ENCODE data around the gene GDA.

Gene GDA

DNA sequence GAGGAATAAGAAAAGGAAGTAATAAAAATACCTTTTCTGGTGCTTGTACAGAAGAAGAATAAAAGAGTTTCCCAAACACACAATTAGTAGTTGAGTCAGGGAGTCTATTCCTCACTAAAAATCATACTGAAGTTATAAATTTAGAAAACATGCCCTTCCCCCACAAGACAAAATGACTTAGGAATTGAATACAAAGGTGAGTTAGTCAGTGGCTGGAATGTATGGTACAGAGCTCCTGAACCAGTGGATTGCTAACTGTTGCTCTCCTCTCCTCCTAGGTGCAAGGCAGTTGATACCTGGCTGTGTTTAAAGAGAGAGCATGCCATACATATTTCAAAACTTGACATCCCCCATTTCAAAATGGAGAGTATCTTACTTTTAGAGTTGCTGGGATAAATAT is 1.9 kb downstream of the GDA start:
- no peak for DNase-seq

DNA sequence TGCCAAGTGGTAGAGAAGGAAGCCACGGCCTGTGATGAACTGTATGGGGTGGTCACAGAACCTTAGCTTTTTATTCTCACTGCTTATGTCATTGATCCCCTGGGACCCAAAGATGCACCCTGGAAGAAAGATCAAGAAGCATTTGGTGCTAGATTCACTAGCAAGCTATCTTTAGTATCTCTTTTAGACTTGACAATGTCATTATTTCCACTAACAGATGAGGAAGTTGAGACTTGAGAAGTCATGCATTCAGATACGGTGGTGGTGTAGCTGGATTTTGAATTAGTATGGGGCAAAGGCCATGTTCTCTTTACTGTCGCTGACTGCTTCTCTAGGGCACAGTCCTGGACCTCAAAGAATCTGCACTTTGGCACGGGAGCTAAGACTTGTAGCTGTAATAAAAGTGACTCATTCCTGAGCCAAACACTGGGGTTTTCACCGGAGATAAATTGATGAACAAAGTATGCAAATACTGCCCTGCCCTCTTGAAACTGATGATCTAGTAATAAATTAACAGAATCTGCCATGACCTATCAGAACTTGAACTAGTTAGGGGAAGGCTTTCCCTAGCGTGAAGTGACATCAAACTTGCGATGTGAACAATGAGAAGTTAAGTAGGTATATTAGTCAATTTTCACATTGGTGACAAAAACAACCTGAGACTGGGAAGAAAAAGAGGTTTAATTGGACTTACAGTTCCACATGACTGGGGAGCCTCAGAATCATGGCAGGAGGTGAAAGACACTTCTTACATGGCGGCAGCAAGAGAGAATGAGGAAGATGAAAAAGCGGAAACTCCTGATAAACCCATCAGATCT is 5.4 kb downstream of the GDA start:
- no peak for DNase-seq

DNA sequence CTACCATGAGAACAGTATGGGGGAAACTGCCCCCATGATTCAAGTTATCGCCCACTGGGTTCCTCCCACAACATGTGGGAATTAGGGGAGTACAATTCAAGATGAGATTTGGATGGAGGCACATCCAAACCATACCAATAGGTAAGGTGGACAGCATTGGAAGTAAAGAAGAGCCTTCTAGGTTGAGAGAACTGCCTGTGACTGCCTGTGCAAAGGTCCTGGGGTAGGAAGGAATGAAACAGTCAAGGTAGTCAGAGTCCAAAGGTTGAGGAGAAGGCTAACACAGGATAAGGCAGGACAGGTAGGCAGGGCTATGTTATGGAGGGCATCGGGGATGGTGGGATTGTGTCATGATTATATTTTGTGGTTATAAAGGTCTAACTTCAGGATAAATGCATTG is 6.1 kb downstream of the GDA start:
- DNase-seq, result no peak

DNA sequence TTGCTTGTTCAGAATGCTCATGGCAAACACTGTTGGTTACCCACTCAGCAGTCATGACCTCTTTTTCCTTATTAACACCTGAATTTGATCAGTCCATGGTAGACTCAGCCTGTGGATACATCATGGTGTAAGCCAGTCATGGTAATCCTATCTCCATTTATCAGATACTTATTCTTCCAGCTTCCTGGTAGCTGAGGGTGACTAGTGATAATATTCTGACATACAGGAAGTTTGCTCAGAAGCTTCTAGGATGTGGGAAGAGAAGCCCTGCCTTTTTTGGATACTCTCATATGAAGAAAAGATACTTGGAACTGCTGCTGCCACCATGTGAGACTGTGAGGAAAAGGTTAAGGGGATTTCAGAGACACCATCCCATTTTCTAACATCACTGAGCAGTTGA is 7.3 kb downstream of the GDA start:
- DNase-seq, result no peak

DNA sequence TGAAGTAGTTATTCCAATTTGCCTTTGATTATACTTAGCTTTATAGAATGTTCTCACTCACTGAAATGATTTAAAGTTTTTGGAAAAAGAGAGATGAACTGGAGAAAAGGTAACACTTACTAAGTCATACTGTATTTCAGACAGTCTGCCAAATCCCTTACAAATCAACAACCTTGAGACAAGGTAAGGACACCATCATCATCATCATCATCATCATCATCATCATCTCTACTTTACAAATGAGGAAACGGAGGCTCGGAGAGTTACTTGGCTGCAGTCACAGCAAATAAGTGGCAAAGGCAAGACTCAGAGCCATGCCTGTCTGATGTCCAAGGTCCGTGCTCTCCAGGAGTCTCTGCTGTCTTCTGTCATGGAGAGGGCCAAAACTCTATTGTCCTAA is 9.4 kb downstream of the GDA start:
- no peak for DNase-seq

DNA sequence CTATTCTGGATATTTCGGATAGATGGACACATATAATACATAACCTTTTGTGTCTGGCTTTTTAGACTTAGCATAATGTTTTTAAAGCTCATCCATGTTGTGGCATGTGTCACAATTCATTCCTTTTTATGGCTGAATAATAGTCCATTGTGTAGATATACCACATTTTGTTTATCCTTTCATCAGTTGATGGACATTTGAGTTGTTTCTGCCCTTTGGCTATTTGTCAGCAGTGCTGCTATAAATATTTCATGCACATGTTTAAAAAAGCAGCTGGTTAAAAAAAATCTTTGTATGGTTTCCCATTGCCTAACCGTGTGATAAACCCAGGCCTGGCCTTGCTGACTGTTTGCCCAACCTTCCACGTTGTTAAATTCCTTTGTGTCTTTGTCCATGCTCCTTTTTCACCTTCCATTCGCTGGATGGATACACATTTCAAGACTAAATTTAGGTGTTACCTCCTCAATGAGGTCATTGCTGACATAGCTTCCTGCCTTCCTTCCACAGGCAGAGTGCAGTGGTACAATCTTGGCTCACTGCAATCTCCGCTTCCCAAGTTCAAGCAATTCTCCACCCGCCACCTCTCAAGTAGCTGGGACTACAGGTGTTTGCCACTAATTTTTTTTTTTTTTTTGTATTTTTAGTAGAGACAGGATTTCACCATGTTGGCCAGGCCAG is 11.3 kb downstream of the GDA start:
- DNase-seq, result no peak

DNA sequence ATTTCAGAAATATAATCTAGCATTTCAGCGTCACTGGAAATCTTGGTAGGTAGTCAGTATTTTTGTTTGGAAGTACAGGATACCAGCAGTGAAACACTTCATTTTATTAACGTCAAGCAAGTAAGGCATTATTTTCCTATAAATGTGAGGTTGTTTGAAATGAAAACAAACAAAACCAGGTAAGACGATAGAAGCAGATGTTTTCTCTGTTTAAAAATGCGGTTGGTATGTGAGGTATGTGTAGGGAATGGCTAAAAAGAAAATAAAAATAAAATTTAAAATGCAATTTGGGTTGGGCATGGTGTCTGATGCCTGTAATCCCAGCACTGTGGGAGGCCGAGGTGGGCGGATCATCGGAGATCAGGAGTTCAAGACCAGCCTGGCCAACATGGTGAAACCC is 16.1 kb downstream of the GDA start:
- no peak for DNase-seq

DNA sequence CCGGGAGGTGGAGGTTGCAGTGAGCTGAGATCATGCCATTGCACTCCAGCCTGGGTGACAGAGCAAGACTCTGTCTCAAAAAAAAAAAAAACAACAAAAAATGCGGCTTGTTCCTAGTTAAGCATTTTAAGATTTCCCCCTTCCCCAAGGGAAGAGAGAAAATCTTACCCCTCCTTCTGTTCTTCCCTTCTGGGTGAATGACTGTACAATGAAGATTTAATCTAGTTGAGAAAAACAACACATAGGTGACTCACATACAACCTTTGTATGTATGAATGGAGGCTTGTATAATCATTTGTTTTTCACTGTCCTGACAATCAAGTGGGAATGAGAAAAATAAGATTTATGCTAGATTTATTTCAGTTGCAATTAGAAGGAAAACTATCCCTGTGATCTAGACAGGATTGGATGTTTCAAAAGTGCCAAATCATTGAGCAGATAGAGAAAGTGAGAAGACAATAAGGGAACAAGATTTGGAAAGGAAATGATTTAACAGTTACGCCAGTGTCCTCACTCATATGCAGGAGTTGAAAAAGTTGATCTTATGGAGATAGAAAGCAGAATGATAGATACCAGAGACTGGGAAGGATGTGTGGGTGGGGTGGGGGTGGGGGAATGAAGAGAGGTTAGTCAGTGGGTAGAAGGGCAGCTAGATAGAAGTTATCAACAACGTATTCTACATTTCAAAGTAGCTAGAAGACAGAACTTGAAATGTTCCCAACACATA is 16.7 kb downstream of the GDA start:
- no peak for DNase-seq

DNA sequence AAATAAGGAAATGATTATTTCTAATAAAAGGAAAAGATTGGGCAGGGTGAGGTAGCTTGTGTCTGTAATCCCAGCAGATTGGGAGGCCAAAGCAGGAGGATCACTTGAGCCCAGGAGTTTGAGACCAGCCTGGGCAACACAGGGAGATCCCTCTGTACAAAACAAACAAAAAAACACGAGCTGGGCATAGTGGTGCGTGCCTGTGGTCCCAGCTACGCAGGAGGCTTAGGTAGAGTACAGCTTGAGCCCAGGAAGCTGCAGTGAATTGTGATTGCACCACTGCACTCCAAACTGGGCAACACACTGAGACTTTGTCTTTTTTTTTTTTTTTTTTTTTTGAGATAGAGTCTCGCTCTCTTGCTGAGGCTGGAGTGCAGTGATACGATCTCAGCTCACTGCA is 18.8 kb downstream of the GDA start:
- DNase-seq, result no peak

DNA sequence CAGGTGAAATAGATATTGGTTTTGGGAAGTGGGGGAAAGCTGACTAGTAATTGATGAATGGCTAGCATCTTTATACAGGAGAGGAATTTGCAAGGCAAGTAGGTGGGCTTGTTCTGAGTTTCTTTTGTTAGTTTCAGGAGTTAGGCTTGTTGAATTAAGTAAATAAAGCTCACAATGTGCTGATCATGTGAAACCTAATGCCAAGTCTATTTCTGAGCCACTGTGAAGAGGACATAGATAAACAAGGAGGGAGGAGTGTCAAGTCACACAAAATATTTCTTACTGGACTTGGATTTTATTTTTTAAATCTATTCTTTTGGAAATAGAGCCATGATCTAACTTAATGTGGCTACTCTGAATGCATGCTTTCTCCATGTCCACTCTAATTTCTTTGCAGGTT is 19.9 kb downstream of the GDA start:
- DNase-seq, result no peak

DNA sequence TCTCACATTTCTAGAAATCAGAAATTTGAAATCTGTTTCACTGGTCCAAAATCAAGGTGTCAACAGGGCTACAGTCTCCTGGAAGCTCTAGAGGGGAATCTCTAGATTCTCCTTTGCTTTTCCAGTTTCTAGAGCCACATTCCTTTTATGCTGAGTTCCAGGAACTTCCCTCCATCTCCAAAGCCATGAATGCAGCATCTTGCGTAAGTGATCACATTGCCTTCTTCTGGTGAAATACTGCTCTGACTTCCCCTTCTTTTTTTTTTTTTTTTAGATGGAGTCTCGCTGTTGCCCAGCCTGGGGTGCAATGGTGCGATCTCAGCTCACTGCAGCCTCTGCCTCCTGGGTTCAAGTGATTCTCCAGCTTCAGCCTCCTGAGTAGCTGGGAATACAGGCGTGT is 23.8 kb downstream of the GDA start:
- no peak for DNase-seq

DNA sequence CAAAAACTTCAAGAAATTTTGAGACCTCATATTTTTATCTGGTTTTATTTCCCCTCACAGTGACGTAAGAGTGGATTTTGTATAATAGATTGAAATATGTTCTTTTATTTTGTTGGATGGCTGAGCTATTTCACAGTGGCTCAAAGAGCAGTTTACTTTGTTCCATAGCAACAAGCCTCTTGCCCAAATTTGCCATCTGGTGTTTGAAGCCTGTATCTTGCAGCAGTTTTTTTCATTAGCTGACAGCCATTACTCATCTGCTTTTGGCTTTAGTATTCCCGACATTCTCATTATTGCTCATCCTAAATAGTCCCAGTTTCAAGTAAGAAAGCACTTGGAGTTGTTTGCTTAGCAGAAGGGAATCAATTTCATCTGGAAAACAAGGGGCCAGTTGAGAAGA is 36.3 kb downstream of the GDA start:
- no peak for DNase-seq

DNA sequence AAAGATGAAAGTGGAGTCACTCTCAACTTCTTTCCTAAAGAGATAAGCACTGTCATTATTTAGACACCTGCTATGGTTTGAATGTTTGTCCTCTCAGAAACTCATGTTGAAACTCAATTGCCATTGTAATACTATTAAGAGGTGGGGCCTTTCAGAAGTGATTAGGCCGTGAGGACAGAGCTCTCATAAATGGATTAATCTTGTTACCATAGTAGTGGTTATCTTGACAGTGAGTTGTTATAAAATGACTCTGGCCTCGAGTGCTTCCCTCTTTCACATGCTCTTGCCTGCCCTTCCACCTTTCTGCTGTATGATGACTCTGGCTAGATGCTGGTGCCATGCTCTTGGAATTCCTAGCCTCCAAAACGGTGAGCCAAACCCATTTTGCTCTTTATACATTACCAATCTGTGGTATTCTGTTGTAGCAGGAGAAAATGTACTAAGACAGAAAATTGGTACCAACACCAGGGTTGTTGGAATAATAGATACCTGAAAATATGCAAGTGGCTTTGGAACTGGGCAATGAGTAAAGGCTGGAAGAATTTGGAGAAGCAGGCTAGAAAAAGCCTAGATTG is 38.0 kb downstream of the GDA start:
- no peak for DNase-seq

DNA sequence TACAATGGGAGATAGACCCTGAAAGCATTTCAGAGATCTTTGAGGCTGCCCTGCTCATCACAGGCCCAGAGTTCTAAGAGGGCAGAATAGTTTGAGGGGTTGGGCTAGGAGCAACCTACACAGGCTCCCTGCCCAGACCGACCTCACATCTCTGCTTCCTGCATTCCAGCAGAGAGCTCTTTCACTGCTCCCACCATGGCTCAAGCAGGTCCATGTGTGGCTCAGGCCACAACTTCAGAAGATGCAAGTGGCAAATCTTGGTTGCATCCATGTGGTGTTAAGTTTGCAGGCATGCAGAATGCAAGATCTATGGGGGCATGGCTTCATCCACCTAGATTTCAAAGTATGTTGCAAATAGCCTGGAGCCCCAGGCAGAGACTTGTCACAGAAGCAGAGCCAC is 39.0 kb downstream of the GDA start:
- DNase-seq, result no peak

DNA sequence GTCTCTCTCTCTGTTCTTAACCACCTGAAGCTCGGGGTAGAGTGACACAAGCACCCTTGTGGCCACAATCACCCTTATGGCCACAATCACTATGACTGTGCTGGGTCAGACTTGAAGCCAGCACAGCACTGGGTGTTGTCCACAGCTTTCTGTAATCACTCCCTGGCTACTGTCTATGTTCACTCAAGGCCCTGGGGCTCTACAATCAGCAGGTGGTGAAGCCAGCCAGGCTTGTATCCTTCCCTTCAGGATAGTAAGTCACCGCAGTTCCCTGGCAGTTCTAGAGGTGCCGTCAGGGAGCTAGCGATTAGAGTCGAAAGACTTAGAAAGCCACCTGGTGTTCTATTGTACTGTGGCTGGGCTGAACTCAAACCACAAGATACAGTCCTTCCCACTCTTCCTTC is 44.2 kb downstream of the GDA start:
- no peak for DNase-seq

DNA sequence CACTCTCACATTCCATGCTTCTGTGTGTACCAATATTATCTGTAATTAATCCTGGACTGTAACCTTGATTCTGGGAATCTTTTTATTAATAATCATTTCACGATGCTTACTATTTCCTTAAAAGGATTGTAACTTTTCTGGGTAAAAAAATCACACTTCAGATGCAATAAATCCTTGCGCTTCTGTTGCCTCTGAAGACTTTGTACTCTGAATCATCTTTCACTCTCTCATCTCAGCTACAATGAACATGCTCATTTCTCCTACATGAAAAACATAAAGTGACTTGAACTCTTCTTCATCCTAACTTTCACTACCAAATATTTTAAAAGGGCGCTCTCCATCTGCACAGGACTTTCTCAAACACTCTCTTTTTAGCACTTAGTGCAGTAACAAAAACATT is 50.0 kb downstream of the GDA start:
- DNase-seq, result no peak

DNA sequence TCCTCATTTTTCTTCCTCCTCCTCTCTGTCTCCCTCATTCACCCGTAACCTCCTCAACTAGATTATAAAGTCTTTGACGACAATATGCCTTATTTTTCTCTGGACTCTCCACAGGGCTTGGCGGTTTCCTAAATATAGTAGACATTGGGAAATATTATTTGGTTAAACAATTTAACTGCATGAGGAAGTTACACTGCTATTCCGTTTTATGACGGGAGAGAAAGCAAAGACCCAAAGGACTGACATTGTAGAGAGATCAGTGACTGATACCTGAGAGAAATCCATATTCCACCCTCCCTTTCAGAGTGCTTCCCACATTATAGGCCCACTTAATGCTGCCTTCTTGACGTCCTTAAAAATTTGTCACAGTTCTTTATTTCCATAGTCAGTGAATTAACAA is 51.2 kb downstream of the GDA start:
- no peak for DNase-seq

DNA sequence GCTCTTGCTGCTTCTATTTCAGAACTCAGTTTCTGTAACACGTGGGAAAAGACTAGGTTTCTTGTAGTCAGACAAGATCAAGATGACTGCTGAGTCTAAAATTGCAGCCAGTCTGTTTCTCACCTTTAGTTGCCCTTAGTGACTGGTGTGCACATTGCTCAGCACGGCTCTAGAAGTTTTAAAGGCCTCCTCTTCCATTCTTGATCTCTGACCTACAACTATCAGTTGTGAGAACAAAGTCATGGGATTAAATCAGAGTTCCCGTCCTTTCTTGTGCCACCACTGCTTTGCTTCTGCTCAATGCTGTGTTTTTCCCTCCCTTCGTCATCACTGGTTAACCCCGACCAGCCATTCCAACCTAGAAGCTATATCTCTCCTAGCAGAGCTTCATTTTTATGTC is 52.8 kb downstream of the GDA start:
- DNase-seq, result no peak

DNA sequence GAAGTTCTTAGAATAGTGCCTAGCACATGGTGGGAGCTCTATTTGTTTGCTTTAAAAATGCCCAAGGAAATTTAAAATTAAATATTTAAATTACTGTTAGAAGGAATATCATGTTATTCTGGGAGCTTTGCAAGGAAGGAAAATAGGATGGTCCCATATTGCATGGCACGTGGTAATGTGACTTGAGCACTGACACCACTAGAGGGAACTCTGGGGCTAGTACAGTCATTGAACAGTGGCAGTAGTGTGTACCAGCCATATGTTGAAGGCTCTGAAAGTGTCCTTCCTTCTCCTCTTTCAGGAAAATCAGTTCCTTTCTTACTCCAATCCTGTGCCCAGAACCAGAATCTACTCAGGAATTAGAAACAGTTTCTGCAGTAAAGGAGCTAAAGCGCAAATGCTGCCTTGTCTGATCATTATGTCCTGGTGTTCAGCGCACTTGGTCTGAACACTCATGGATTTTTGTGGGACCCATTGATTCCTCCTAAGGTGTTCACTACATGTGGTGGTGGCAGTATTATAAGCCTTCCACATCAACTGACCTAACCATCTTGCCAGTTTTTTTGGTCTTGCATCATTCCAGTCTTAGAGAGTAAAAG is 54.1 kb downstream of the GDA start:
- DNase-seq, result peak; percentile 8

DNA sequence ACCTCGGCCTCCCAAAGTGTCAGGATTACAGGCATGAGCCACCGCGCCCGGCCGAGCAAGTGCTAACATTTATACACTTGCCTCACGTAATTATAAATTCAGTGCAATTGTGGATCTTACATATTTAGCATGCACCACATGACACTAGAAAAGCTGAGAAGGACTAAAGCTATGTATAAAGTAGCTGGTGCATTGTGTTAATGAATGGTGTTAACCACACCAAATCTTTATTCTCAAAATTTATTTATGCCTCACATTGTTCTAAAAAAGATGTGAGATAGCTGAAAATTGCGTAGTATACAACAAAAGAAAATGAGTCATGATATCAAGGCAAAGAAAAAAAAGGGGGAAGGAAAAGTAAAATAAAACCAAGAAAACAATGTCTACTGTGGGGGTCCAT is 54.8 kb downstream of the GDA start:
- no peak for DNase-seq

DNA sequence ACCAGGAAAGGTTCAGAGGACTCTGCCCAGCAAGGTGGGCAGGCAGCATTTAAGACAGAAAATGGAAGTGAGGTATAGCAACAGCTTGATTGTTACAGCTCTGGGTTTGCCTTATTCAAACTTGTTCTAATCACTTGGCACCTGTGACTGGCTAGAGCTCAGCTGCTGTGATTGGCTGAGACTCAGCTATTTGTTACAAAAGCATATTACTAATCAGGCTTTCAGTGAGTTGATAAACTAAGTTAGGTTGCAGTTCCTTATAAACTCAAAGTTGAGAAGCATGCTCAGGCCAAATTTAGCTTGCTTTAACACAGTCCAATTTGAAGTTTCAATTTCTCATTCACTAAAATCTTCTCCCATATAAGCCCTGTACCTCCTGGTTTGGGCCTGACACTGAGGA is 56.3 kb downstream of the GDA start:
- DNase-seq, result no peak

DNA sequence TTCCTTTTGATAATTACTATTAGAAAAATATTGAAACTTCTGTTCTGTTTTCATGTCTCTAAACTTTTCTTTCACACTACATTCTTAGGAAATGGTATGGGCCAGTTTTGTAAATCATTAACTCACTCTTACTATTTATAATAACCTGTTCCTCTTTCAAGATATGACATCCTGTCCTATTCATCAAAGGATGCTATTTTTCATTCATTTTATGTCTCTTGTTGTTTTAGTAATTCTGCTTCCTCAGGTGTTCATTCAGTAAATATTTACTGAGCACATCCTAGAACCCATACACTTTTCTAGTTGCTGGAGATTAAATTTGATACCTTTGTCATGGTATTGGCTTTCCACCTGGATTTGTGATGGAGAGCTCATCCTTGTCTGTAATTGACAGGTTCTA is 58.0 kb downstream of the GDA start:
- DNase-seq, result no peak

DNA sequence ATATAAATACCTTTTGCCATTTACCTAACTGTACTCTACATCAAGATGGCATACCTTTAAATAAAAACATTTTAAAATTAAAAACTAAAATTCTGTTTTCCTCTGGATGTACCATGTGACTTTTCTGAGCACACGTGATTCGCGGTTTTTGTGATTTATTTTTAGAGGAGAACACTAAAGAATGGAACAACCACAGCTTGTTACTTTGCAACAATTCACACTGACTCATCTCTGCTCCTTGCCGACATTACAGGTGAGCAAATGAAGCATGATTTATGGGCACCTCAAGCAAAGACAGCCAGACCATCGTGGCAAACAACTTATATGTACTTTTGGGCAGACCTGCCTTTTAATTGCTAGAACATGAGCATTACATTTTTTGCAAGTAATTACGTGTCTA is 61.3 kb downstream of the GDA start:
- DNase-seq, result no peak
